GM10248 (cell line): Measurements from ENCODE around the gene C5.

Experiments used
- CTCF ChIA-PET: fragments of 300-600 bp; sonication (Branson Sonifier 250); formaldehyde crosslinking; extraction: SDS; loops from one replicate; lab custom pipeline; 2021; ENCODE audit warnings: antibody characterized with exemption; lab: Yijun Ruan, JAX
- POLR2A ChIA-PET: fragments of 350-650 bp; sonication (Branson Sonifier 250); formaldehyde crosslinking; extraction: SDS; loops from one replicate; lab custom pipeline; 2020; ENCODE audit warnings: antibody characterized with exemption; lab: Yijun Ruan, JAX
- DNase-seq: peaks from one replicate; pipeline ENCODE4 v3.0.0; 2012; ENCODE audit errors: extremely low spot score
- CTCF ChIP-seq: IDR thresholded peaks from 2 replicates; pipeline ENCODE4 v1.5.1; 2012; ENCODE audit warnings: mild to moderate bottlenecking, low read depth; ENCODE audit errors: extremely low read depth, missing control alignments, control extremely low read depth

C5 gene

GRCh38 chr9:121082075-121082474 lies 32.0 kb upstream of the C5 start:
- POLR2A ChIA-PET = no interaction called here
- CTCF ChIA-PET = interaction anchor here (0.8 to 5.0 kb wide), 9 partner anchors 10 to 238 kb away, joined by 3 to 19 read pairs (median 3); no protein-coding TSS in a partner anchor

GRCh38 chr9:121075251-121076036 lies 25.4 kb upstream of the C5 start:
- TF ChIP-seq CTCF = peak; percentile 20
- DNase-seq = peak; percentile 23
- ChIA-PET POLR2A (interaction anchor here (0.7 kb wide), 1 partner anchor 92 kb away, joined by 3 read pairs; no protein-coding TSS in a partner anchor), CTCF (interaction anchor here (0.8 to 10.3 kb wide), 4 partner anchors 11 to 50 kb away, joined by 3 to 78 read pairs (median 4); no protein-coding TSS in a partner anchor)

More at GRCh38 chr9:121082075-121082474, 32.0 kb upstream of the C5 start:
- DNase-seq = no peak
- no peak for TF ChIP-seq CTCF

GRCh38 chr9:121074370-121075250 lies 24.5 kb upstream of the C5 start, which contains the start of gene CNTRL:
Gene CNTRL (plus strand): TSS chr9:121074955. CDS start chr9:121088327, 13,372 bp downstream.
- no peak for TF ChIP-seq CTCF
- CTCF ChIA-PET = interaction anchor here (10.3 kb wide), 1 partner anchor 14 kb away, joined by 78 read pairs; no protein-coding TSS in a partner anchor
- POLR2A ChIA-PET = no interaction called here
- peak; percentile 89 for DNase-seq

- TF ChIP-seq CTCF = no peak
- ChIA-PET CTCF (interaction anchor here (0.9 to 10.3 kb wide), 4 partner anchors 9 to 88 kb away, joined by 3 to 78 read pairs (median 11); no protein-coding TSS in a partner anchor), POLR2A (interaction anchor here (0.6 to 0.8 kb wide), 2 partner anchors 181 to 383 kb away, joined by 3 to 5 read pairs; no protein-coding TSS in a partner anchor)
- no peak for DNase-seq
Observed at GRCh38 chr9:121073038-121073437, 23.0 kb upstream of the C5 start.

- CTCF ChIA-PET = interaction anchor here (0.6 to 10.3 kb wide), 8 partner anchors 10 to 315 kb away, joined by 3 to 78 read pairs (median 4); no protein-coding TSS in a partner anchor
- DNase-seq = peak; percentile 74
- TF ChIP-seq CTCF = no peak
- POLR2A ChIA-PET = interaction anchor here (0.8 to 0.9 kb wide), 2 partner anchors 143 to 146 kb away, joined by 3 read pairs; no protein-coding TSS in a partner anchor
Observed at GRCh38 chr9:121071756-121072421, 21.8 kb upstream of the C5 start.
